ENCODE measurements around the gene SSH2.
"Not testable (repeated sequence)": the region's sequence is repeated elsewhere in the genome, so short reads cannot be mapped to it uniquely, and the experiment has no call there.

SSH2 gene

DNA sequence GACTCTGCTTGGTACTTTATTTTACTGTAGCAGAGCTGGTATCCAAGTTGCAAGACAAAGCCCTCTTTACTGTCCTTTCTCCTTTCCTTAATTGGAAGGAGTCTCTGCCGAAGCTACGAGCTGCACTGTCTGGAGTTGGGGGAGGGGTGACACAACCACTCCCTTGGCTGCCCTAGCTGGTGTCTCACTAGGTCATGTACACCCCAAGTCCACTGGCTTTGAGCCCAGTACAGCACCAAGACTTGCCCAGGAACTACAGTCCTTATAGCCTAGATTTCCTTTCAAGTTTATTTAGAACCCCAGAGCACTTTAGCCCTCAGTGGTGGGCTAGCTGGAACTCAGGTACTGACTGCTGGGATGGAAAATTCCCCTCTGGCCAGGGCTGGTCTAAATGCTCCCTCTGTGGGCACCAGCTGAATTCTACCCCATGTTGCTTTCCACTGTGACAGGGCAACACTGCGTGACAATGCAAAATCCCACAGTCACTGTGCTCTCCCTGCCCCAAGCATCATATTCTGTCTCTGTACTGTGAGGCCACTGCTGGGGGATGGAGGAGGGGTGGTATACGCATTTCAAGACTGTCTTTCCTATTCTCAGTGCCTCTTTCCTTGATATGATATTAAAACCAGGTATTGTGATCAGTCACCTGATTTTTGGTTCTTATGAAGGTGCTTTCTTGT, 29.8 kb upstream of the SSH2 start:
- TF ChIP-seq, protein P1, sequence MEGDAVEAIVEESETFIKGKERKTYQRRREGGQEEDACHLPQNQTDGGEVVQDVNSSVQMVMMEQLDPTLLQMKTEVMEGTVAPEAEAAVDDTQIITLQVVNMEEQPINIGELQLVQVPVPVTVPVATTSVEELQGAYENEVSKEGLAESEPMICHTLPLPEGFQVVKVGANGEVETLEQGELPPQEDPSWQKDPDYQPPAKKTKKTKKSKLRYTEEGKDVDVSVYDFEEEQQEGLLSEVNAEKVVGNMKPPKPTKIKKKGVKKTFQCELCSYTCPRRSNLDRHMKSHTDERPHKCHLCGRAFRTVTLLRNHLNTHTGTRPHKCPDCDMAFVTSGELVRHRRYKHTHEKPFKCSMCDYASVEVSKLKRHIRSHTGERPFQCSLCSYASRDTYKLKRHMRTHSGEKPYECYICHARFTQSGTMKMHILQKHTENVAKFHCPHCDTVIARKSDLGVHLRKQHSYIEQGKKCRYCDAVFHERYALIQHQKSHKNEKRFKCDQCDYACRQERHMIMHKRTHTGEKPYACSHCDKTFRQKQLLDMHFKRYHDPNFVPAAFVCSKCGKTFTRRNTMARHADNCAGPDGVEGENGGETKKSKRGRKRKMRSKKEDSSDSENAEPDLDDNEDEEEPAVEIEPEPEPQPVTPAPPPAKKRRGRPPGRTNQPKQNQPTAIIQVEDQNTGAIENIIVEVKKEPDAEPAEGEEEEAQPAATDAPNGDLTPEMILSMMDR (IDR thresholded peaks at IDR 0.05; ENCODE audit: control insufficient read depth, insufficient read depth, low read depth, low read length, missing control alignments) = no peak
- no peak for DNase-seq (ENCODE audit: low read depth)

DNA sequence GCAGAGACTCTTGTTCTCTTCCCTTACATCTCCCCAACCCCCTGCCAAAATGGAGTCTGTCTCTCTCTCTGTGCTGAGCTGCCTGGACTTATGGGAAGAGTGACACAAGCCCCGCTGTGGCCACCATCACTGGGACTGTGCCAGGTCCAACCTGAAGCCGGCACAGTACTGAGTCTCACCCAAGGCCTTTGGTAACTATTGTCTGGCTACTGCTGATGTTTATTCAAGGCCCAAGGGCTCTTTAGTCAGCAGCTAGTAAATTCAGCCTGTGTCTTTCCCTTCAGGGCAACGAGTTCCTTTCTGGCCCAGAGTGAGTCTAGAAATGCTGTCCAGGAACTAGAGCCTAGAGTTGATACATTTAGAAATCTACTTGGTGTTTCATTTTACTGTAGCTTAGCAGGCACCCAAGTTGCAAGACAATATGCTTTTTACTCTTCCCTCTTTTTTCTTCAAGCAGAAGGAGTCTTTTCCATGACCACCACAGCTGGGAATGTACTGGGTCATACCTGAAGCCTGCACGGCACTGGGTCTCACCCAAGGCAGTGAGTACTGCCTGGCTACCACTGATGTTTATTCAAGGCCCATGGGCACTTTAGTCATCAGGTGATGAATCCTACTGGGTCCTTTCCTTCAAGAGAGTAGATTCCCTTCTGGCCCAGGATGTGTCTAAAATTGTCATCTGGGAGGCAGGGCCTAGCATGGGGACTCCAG, 29.1 kb upstream of the SSH2 start:
- DNase-seq (ENCODE audit: low read depth) = no peak
- H3K4me3 ChIP-seq (ENCODE audit: control insufficient read depth, low read depth, low read length) = no peak overlapping the region
- TF ChIP-seq, protein P1 (IDR thresholded peaks at IDR 0.05; ENCODE audit: control insufficient read depth, insufficient read depth, low read depth, low read length, missing control alignments) = no peak

More for the DNA sequence above, 29.8 kb upstream of the SSH2 start:
- H3K4me3 ChIP-seq (ENCODE audit: control insufficient read depth, low read depth, low read length) = no peak overlapping the region

DNA sequence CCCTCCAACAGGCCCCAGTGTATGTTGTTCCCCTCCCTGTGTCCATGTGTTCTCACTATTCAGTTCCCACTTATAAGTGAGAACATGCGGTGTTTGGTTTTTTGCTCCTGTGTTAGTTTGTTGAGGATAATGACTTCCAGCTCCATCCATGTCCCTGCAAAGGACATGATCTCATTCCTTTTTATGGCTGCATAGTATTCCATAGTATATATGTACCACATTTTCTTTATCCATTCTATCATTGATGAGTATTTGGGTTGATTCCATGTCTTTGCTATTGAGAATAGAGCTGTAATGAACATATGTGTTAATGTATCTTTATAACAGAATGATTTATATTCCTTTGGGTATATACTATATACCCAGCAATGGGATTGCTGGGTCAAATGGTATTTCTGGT, 27.5 kb upstream of the SSH2 start:
- H3K4me3 ChIP-seq (ENCODE audit: control insufficient read depth, low read depth, low read length); DNase-seq (ENCODE audit: low read depth): not testable (repeated sequence)

DNA sequence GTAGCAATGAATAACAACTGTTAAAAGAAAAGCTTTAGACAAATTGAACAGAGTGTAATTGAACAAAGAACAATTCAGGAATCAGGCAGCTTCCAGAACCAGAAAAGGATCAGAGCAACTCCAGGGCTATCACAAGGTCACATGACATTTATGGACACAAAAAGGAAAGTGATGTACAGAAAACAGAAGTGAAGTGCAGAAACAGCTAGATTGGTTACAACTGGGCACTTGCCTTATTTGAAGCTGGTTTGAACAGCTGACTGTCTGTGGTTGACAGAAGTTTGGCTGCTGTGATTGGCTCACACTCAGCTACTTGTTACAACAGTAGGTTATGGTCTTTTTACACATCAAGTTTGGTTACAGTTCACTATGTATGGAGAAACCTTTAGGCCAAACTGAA, 26.2 kb upstream of the SSH2 start:
- TF ChIP-seq, protein P1 (IDR thresholded peaks at IDR 0.05; ENCODE audit: control insufficient read depth, insufficient read depth, low read depth, low read length, missing control alignments) = no peak
- no peak overlapping the region for H3K4me3 ChIP-seq (ENCODE audit: control insufficient read depth, low read depth, low read length)
- DNase-seq (ENCODE audit: low read depth) = no peak

DNA sequence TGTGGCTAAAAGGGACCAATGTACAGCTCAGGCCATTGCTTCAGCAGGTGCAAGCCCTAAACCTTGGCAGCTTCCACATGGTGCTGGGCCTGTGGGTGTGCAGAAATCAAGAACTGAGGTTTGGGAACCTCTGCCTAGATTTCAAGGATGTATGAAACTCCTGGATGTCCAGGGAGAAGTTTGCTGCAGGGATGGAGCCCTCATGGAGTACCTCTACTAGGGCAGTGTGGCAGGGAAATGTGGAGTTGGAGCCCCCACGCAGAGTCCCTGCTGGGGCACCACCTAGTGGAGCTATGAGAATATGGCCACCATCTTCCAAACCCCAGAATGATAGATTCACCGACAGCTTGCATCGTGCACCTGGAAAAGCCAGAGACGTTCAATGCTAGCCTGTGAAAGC, 24.4 kb upstream of the SSH2 start:
- TF ChIP-seq, protein P1 (IDR thresholded peaks at IDR 0.05; ENCODE audit: control insufficient read depth, insufficient read depth, low read depth, low read length, missing control alignments) = peak; percentile 21
- no peak overlapping the region for H3K4me3 ChIP-seq (ENCODE audit: control insufficient read depth, low read depth, low read length)
- no peak for DNase-seq (ENCODE audit: low read depth)

DNA sequence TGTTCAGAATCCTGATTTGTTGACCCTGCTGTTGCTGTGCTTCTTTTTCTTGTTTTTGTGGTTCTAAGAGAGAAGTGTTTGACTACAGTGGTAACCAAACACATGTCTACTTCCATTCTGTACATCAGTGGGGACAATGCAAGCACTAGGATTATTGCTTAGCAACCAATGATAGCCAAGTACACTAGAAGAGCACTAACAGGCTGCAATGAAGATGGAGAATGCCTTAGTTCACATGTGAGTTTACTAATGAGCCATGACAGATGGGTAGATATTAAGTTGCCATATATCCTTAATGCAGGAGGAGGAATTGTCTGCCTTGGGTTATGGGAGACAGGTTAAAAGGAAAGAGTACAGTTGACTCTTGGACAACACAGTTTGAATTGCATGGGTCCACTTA, 19.7 kb upstream of the SSH2 start:
- DNase-seq (ENCODE audit: low read depth) = no peak
- H3K4me3 ChIP-seq (ENCODE audit: control insufficient read depth, low read depth, low read length) = no peak overlapping the region
- TF ChIP-seq, protein P1 (IDR thresholded peaks at IDR 0.05; ENCODE audit: control insufficient read depth, insufficient read depth, low read depth, low read length, missing control alignments) = no peak

DNA sequence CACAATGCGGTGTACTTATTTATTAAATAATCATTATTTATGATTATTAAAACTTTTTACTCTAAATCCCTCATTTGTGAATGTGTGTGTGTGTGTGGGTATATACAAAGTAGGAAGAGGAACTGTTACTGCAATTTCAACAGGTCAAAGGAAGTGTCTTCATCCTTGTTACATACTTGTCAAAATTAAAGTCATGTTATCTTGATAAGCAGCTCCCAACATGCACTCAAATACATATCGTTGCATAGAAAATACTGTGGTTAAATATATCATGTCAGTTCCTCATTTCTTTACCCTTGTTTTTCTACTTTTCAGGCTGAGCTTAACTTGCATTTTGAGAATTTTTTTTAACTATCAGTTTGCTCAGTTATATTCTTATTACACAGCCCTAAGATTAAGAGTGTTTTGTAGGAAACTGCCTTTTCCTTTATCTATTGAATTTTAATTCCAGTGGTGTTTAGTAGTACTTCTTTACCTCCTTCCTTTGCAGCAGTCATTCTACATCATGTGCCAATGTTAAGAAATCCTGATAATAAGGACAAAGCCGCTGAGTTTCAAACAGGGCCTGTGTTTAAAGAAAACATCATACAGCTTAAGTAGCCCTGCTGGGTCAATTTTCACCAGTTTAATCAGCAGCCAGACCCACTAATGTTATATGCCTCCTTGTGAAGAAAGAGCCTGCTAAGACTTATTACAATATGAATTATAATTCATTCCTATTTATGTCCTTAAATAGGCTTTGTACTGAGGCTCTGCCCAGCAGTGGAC, 18.6 kb upstream of the SSH2 start:
- TF ChIP-seq, protein P1 (IDR thresholded peaks at IDR 0.05; ENCODE audit: control insufficient read depth, insufficient read depth, low read depth, low read length, missing control alignments) = no peak
- no peak for DNase-seq (ENCODE audit: low read depth)
- no peak overlapping the region for H3K4me3 ChIP-seq (ENCODE audit: control insufficient read depth, low read depth, low read length)
